ENCODE measurements around the gene MLLT3.

MLLT3 gene

DNA sequence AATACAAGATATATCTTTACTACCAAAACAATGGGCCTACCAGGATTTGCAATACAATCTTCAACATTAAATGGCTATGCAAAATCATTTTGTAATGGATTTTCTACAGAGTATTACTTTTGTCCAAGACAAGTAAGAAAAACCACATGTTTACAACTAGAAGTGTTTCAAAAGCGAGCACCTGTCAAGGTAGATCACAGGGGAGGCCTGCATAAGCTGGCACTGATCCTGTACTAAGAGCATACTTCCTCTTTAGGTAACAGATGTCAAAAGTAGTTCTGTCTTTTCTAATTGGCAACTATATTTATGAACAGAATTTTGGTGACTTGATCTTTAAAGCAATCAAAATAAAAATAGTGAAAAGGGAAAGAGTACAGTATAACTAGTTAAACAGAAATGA is 249.0 kb downstream of the MLLT3 start:
- DNase-seq: no peak

GRCh38 chr9:20369391-20369790 is 252.9 kb downstream of the MLLT3 start:
- DNase-seq: no peak

DNA sequence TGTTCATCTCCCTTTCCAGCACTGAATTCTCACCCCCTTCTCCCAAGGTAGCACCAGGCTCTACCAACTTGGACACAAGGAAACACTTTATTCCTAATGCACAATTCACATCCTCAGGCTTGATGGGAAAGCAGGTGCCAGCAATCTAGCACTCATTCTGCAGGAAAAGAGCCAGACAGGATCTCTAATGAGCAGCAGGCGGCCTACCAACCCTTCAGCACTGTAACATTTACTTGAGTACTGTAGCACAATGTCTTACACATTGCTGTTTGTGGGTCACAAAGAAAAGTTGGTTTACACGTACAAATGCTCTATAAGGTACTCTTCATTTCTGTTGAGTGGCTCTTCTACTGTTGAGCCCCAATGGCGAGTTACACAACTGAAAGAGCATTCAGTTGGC is 254.4 kb downstream of the MLLT3 start:
- DNase-seq: no peak

GRCh38 chr9:20364959-20365358 is 257.3 kb downstream of the MLLT3 start:
- DNase-seq: no peak

- no peak for DNase-seq
Measured at GRCh38 chr9:20363233-20363632, 259.1 kb downstream of the MLLT3 start.

GRCh38 chr9:20361656-20362570 is 260.4 kb downstream of the MLLT3 start:
- DNase-seq: no peak

DNA sequence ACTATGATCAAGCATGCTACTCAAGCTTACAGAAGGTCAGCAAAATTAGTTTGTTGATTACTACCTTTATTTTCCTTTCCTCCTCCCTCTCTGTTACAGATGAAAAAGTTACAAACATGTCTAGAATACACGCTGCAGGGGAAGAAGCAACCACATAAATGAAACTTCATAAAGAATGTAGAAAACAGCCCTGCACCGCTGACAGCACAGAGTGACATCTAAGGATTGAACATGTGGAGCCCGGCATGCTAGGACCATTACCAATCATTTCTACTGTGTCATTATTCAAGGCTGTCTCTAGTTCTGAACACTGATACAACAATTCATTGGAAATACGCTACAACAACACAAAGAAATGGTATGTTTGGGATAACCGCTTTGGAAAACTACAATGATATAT is 261.1 kb downstream of the MLLT3 start:
- no peak for DNase-seq

- peak; percentile 20 for DNase-seq
Measured at GRCh38 chr9:20358207-20358606, 264.1 kb downstream of the MLLT3 start.

- no peak for DNase-seq
Measured at GRCh38 chr9:20357037-20357432, 265.3 kb downstream of the MLLT3 start.

- peak; percentile 62 for DNase-seq
Measured at GRCh38 chr9:20356403-20357036, 265.8 kb downstream of the MLLT3 start.

DNA sequence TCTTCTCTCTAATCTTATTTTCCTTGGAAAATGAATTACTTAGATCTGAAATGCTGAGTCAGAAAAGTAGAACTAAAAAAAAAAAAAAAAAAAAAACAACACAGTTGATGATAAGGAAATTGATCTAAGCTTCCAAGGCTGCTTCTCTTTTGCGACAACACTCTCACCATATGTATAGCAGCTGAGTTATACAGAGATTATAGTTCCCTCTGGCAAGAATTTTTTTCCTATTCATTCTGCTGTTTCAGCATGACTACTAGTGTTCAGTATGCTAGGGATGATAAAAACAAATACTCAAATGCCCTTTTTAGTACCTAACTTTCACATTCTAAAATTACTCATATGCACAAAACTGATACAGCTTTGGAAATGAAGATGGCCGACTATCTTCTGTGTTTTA is 267.3 kb downstream of the MLLT3 start:
- DNase-seq: no peak

DNA sequence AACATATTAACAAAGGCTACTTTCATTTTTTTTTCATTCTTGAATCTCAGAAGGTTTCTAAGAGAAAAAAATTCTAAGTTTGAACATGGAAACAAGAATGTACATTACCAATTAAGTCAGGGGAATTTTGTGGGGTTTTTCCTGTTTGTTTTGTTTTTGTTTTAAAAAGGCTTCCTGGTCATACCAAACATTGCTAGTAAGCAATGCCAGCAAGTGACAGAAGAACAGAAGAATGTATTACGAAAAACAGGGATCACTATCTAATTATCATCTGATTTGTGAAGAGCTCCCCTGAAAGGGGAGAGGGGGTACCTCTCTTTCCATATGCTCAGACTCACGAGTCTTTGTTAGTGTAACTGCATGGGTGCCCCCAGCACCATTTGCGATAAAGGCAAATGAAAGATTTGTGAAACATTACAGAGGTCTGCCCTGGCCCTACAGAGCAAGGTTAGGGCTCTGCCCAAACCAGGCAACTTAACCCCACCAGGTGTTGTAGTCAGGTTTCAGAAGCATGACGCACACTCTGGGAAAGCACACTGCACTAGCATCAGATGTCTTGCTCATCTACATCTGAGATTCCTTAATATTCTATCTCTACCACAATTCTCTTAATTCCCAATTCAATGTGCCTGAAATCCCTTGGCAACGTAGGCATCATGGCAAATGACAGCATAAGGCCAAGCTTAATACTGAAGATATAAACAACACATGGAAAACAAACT is 268.2 kb downstream of the MLLT3 start:
- DNase-seq: no peak

DNA sequence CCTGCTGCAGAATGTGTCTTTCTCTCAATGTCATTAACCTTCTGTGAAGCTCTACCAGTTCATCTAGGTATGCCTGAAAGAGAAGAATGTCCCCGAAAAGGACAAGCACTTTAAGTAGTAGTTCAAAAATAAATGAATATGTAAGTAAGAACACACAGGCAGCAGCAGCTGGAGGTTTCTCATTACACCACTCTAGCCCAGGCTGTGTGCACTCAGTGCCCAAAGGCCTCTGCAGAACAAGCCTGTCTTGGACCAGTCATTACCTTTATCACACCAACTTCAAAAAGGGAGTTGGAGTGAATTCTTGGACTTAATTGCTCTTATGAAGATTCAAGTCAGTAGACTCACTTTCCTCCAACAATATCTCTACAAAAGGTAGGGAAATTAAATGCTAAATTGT is 268.8 kb downstream of the MLLT3 start:
- DNase-seq: no peak

GRCh38 chr9:20352591-20352990 is 269.7 kb downstream of the MLLT3 start:
- no peak for DNase-seq

GRCh38 chr9:20351715-20352114 is 270.6 kb downstream of the MLLT3 start:
- no peak for DNase-seq

DNA sequence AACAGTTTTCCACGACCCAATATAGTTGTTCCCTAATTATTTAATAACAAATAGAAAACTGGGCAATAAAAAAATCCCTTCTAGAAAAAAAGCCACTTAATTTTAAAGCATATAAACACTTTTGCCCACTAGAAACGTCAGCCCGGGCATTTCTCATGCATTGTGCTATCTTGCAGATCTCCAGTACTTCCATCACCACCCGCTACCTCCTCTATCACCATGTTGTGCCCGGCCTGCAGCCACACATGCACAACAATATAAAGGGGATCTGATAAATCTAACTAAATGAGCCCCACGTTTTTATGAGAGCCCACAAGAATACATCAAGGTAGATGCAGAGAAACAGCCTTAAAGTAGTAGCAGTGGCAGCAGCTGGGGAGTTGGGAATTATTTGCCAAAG is 272.7 kb downstream of the MLLT3 start:
- no peak for DNase-seq

- no peak for DNase-seq
Measured at GRCh38 chr9:20343325-20343724, 279.0 kb downstream of the MLLT3 start.

GRCh38 chr9:20340511-20340861 is 281.8 kb downstream of the MLLT3 start:
- DNase-seq: no peak

- no peak for DNase-seq
Measured at GRCh38 chr9:20335668-20336332, 286.5 kb downstream of the MLLT3 start.

DNA sequence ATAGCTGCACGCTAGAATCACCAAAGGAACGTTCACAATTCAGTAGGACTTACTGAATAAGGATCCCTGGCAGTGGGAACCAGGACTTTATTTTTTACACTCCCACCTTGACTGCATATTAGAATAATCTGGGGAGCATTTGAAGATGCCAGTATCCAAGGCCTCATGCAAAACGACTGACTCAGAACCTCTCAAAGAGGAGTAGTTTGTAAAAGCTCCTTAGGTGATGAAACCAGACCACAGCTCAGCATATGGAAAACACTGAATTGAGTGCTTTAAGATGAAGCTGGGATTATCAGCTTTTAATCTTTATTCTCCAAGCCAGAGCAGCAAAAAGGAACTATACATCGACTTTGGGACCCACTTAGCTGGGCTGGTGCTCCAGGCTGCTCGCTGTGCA is 288.3 kb downstream of the MLLT3 start:
- no peak for DNase-seq

DNA sequence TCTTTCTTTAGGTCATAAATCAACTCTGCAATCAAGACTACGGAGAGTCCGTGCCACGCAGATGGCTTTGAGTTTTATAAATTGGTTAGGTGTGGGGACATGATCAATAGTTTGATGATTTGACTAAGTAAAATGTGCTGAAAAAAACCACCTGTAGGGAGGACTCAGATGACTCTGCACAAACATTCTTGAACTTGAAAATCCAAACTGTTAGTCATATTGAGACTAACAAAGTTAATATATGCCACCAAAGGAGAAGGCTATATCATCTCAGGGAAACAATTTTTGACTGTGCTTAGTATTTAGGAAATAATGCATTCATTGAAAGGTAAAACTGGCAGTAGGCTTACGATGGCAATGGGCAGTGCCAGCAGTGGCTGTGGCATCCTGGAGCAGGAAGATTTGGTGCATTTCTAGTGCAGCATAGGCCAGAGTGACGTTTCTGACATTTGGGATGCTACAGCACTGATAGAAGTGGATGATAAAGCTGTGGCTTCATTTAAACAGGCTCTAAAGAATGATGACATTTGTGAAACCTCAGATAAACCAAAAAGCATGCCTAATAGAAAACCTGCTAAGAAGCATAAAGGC is 291.1 kb downstream of the MLLT3 start:
- no peak for DNase-seq

DNA sequence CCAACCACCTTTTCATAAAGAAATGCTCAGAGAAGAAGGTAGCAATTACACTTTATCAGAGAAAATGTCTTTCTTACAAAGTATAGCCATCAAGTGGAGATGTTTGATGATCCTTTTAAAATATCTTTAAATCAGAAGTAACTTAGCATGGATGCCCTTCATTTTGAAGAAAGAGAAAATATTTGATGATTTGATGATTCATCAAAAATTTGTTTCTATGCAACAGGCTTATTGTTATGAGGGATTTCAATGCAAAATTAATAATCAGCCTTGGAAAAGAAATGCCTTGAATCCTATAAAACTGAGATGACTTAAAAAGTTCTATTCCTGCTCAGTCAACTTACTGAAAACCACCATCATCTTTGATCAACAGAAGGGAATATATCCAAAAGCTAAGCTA is 291.6 kb downstream of the MLLT3 start:
- no peak for DNase-seq

- no peak for DNase-seq
Measured at GRCh38 chr9:20326516-20326915, 295.8 kb downstream of the MLLT3 start.
